SK-N-MC (cell line): ENCODE results near the gene ATXN7L3B.

Experiments
- EZH2 ChIP-seq: fragments of 200-600 bp; sonication (generic); IDR thresholded peaks from one replicate; pipeline ENCODE4 v1.6.1; 2017; ENCODE audit warnings: antibody characterized with exemption
- POLR2AphosphoS5 ChIP-seq: IDR thresholded peaks from 2 replicates; pipeline ENCODE4 v1.6.1; 2012; ENCODE audit warnings: mild to moderate bottlenecking, low read depth, low read length, borderline replicate concordance

GRCh38 chr12:74515849-74516248 lies 21.8 kb upstream of the ATXN7L3B start:
- TF ChIP-seq POLR2AphosphoS5 (no peak), EZH2 (no peak)
